Upper lobe of left lung (tissue), 6 donors: ENCODE measurements around the gene DNAH10. TPM values are rescaled to one million over a fixed set of nuclear protein-coding genes. Genes with fewer than 3 reads are reported as not detected.

Experiments used
- ATAC-seq, 2 donors: fragments of 200-7000 bp; cut with Tn5 transposase; one replicate each; pipeline ENCODE4 v1.9.1; 2022; ENCODE audit warnings: mild to moderate bottlenecking in 2 of 2, moderate library complexity in 2 of 2; ENCODE audit not compliant: low FRiP score in 2 of 2
- DNase-seq, 2 donors: peaks; one replicate each; pipeline ENCODE4 v3.0.0-alpha.2; 2019 to 2020
- H3K27ac ChIP-seq, 4 donors: fragments of 200-600 bp; sonication (generic); one replicate each; pipeline ENCODE4 v1.5.1; 2016 to 2019
- H3K27me3 ChIP-seq, 4 donors: fragments of 200-600 bp; sonication (generic); one replicate each; pipeline ENCODE4 v1.5.1; 2017 to 2019
- H3K36me3 ChIP-seq, 4 donors: fragments of 200-600 bp; sonication (generic); one replicate each; pipeline ENCODE4 v1.5.1; 2016 to 2019
- H3K4me1 ChIP-seq, 4 donors: fragments of 200-600 bp; sonication (generic); one replicate each; pipeline ENCODE4 v1.5.1; 2018 to 2019
- H3K4me3 ChIP-seq, 4 donors: fragments of 200-600 bp; sonication (generic); one replicate each; pipeline ENCODE4 v1.5.1; 2017 to 2019; ENCODE audit warnings: mild to moderate bottlenecking in 2 of 4, moderate library complexity in 1 of 4
- H3K9me3 ChIP-seq, 4 donors: fragments of 200-600 bp; sonication (generic); one replicate each; pipeline ENCODE4 v1.5.1; 2018 to 2019
- EP300 ChIP-seq, 4 donors: sonication (generic); formaldehyde crosslinking; IDR thresholded peaks; one replicate each; pipeline ENCODE4 v1.5.1; 2017; ENCODE audit warnings: antibody characterized with exemption in 4 of 4, control low read depth in 2 of 4
- POLR2A ChIP-seq, 4 donors: fragments of 450-650 bp; IDR thresholded peaks; one replicate each; pipeline ENCODE4 v1.5.1; 2016 to 2017; ENCODE audit warnings: antibody characterized with exemption in 4 of 4, mild to moderate bottlenecking in 2 of 4
- POLR2AphosphoS5 ChIP-seq, 2 donors: sonication (generic); formaldehyde crosslinking; IDR thresholded peaks; one replicate each; pipeline ENCODE4 v1.5.1; 2017; ENCODE audit warnings: antibody characterized with exemption in 2 of 2
- WGBS, 2 donors: methylation state at CpG; one replicate each; pipeline ENCODE4 v1.1.5; 2017 to 2018; 5-methylcytosine and 5-hydroxymethylcytosine counted together
- total RNA-seq, 6 donors: library from RNA; depleted of rRNA in 4 of 6; stranded (reverse); fragments of >200 nt in 4 of 6; gene quantifications; one replicate each; pipeline versions ENCODE4 v1.1.0 to v1.2.1, GENCODE V29; 2016 to 2021
- TF ChIP-seq, protein P1 (sequence below), 6 experiments: fragments of 450-650 bp in 4 of 6; fragments of 200-600 bp in 2 of 6; sonication (generic) in 2 of 6; IDR thresholded peaks; one replicate each; pipeline ENCODE4 v1.5.1; 2016 to 2019; ENCODE audit warnings: antibody characterized with exemption in 6 of 6
- donor health status: DM: no; HTN: no; CAD: no; lungs with moderate emphysema.
- donor health status: DM: no; HTN: yes; CAD: no; lungs with severe emphysema.

Gene DNAH10
- total RNA-seq, 6 donors from 2014 or later = 0.31 to 46.0 (median 8.3) TPM

DNA sequence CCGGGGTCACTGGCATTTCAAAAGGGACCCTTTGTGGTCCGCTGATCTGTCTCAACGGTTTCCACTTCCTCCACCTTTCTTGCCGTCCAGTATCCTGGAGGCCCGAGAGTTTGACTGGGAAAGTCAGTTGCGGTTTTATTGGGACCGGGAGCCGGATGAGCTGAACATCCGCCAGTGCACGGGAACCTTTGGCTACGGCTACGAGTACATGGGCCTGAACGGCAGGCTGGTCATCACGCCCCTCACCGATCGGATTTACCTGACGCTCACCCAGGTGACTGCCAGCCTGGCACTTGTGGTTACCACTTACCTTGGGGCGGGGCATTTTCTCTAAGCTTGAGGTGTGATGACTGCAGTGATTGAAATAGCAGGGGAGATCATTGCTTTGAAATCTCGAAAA is 83.8 kb downstream of the DNAH10 start:
- Histone ChIP-seq H3K36me3 (no peaks in the 10 kb centered on the region), H3K27ac (no peak overlapping the region), H3K9me3 (no peaks in the 10 kb centered on the region), H3K27me3 (no peaks in the 10 kb centered on the region), H3K4me1 (no peaks in the 10 kb centered on the region), H3K4me3 (no peak overlapping the region)
- 87 to 92% methylated on average over 18 to 19 of the region's 19 CpGs for WGBS, 2 donors
- no peak for DNase-seq
- TF ChIP-seq POLR2A (IDR thresholded peaks at IDR 0.05) (no peak), POLR2AphosphoS5 (IDR thresholded peaks at IDR 0.05) (no peak), EP300 (IDR thresholded peaks at IDR 0.05) (no peak)
- TF ChIP-seq, protein P1, sequence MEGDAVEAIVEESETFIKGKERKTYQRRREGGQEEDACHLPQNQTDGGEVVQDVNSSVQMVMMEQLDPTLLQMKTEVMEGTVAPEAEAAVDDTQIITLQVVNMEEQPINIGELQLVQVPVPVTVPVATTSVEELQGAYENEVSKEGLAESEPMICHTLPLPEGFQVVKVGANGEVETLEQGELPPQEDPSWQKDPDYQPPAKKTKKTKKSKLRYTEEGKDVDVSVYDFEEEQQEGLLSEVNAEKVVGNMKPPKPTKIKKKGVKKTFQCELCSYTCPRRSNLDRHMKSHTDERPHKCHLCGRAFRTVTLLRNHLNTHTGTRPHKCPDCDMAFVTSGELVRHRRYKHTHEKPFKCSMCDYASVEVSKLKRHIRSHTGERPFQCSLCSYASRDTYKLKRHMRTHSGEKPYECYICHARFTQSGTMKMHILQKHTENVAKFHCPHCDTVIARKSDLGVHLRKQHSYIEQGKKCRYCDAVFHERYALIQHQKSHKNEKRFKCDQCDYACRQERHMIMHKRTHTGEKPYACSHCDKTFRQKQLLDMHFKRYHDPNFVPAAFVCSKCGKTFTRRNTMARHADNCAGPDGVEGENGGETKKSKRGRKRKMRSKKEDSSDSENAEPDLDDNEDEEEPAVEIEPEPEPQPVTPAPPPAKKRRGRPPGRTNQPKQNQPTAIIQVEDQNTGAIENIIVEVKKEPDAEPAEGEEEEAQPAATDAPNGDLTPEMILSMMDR (IDR thresholded peaks at IDR 0.05) = no peak
- ATAC-seq = no peak

GRCh38 chr12:123846340-123846739 is 84.2 kb downstream of the DNAH10 start:
- TF ChIP-seq POLR2AphosphoS5 (IDR thresholded peaks at IDR 0.05) (no peak), EP300 (IDR thresholded peaks at IDR 0.05) (no peak), POLR2A (IDR thresholded peaks at IDR 0.05) (no peak)
- TF ChIP-seq, protein P1 (IDR thresholded peaks at IDR 0.05) = no peak
- no peaks in the 10 kb centered on the region for H3K9me3 ChIP-seq
- WGBS, 2 donors = 83 to 88% methylated on average over 5 of the region's 5 CpGs
- no peak for ATAC-seq
- H3K27ac ChIP-seq = no peak overlapping the region
- H3K4me3 ChIP-seq = no peak overlapping the region
- H3K27me3 ChIP-seq = no peaks in the 10 kb centered on the region
- H3K4me1 ChIP-seq = no peaks in the 10 kb centered on the region
- no peak for DNase-seq
- no peaks in the 10 kb centered on the region for H3K36me3 ChIP-seq

DNA sequence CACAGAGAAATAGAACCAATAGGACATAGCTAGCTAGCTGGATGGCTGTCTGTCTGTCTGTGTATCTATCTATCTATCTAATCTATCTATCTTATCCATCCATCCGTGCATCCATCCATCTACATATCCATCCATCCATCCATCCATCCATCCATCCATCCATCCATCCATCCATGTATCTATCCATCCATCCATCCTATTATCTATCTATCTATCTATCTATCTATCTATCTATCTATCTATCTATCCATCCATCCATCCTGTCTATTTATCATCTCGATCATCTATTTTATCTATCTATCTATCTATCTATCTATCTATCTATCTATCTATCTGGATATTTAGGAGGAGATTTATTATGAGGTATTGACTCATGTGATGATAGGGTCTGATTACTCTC is 84.9 kb downstream of the DNAH10 start:
- TF ChIP-seq POLR2A (IDR thresholded peaks at IDR 0.05) (no peak), EP300 (IDR thresholded peaks at IDR 0.05) (no peak), POLR2AphosphoS5 (IDR thresholded peaks at IDR 0.05) (no peak)
- TF ChIP-seq, protein P1 (IDR thresholded peaks at IDR 0.05) = no peak
- Histone ChIP-seq H3K4me1 (no peaks in the 10 kb centered on the region), H3K27ac (no peak overlapping the region), H3K27me3 (no peaks in the 10 kb centered on the region), H3K4me3 (no peak overlapping the region), H3K36me3 (no peaks in the 10 kb centered on the region), H3K9me3 (no peaks in the 10 kb centered on the region)
- 86 to 98% methylated on average over 2 of the region's 2 CpGs for WGBS, 2 donors
- DNase-seq = no peak
- no peak for ATAC-seq

DNA sequence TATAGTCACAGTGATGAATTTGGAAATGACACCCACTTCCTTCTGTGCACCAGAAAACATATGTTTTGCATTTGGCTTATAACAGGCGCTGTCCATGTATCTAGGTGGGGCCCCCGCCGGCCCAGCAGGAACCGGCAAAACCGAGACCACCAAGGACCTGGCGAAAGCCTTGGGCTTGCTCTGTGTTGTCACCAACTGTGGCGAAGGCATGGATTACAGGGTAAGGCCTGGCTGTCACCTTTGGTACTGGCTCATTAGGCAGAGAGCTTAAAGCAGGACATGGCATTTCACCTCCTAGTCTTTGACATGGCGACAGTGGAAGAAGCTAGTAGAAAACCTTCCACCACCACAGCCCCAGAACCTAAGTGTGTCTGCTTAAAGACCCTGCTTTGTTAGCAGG is 85.8 kb downstream of the DNAH10 start:
- no peak for ATAC-seq
- TF ChIP-seq EP300 (IDR thresholded peaks at IDR 0.05) = no peak
- TF ChIP-seq, protein P1 (IDR thresholded peaks at IDR 0.05) = no peak
- no peak for TF ChIP-seq POLR2AphosphoS5 (IDR thresholded peaks at IDR 0.05)
- TF ChIP-seq POLR2A (IDR thresholded peaks at IDR 0.05) = no peak
- H3K4me1 ChIP-seq = no peaks in the 10 kb centered on the region
- DNase-seq = no peak
- H3K9me3 ChIP-seq = no peaks in the 10 kb centered on the region
- no peak overlapping the region for H3K4me3 ChIP-seq
- H3K27ac ChIP-seq = no peak overlapping the region
- no peaks in the 10 kb centered on the region for H3K36me3 ChIP-seq
- no peaks in the 10 kb centered on the region for H3K27me3 ChIP-seq
- 94 to 95% methylated on average over 3 to 8 of the region's 8 CpGs for WGBS, 2 donors

DNA sequence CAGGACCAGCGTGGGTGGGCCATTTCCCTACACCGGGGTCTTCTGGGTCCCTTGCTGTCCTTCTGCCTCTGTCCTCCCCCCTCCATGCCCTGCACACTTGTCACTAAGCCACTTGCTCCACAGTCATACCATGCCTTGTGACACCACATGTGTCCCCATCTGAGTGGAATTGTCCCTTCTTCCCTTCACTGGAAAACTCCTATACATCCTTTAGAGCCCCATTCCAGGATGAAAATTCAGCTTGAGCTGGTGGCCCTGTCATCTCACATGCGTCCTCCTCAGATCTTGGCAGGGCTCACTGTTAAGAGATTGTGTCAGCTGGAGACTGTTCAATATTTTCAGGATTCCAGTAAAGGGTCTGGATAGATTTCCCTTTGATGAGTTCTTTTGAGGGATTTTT is 87.4 kb downstream of the DNAH10 start:
- Histone ChIP-seq H3K27ac (no peak overlapping the region), H3K9me3 (no peaks in the 10 kb centered on the region), H3K4me1 (no peaks in the 10 kb centered on the region), H3K36me3 (no peaks in the 10 kb centered on the region), H3K4me3 (no peak overlapping the region), H3K27me3 (no peaks in the 10 kb centered on the region)
- DNase-seq = no peak
- 69 to 84% methylated on average over 3 of the region's 3 CpGs for WGBS, 2 donors
- ATAC-seq = no peak
- no peak for TF ChIP-seq EP300 (IDR thresholded peaks at IDR 0.05)
- no peak for TF ChIP-seq POLR2A (IDR thresholded peaks at IDR 0.05)
- TF ChIP-seq, protein P1 (IDR thresholded peaks at IDR 0.05) = no peak
- TF ChIP-seq POLR2AphosphoS5 (IDR thresholded peaks at IDR 0.05) = no peak
